K562 treated with DMSO at 1 percent for 12 hours (cell line): ENCODE measurements around the gene GPNMB. TPM values are rescaled to one million over a fixed set of nuclear protein-coding genes. Genes with fewer than 3 reads are reported as not detected.

Source experiments
- total RNA-seq: library from RNA; unstranded; fragments of 300-600 nt; gene quantifications from 2 replicates; pipeline ENCODE4 v1.2.3, GENCODE V29; 2022; ENCODE audit not compliant: insufficient read depth

The GPNMB gene
- 0.43 TPM in 1 of 2 replicates, not detected in the other for total RNA-seq

DNA sequence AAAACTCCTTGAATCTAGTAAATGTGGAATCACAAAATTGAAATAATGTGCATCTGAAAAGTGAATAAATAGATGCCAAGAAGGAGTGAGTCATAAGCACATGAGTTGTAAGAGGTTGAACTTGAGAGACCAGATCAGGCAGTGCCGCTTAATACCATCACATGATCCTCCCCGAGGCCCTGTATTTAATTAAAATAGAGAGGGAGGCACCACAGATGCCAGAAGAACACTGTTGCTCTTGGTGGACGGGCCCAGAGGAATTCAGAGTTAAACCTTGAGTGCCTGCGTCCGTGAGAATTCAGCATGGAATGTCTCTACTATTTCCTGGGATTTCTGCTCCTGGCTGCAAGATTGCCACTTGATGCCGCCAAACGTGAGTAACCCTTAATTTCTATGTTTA lies at the start of gene GPNMB:
Gene GPNMB (plus strand): TSS at position 221 of the 400 bp plus-strand sequence. CDS start 83 bp downstream, at position 304.

DNA sequence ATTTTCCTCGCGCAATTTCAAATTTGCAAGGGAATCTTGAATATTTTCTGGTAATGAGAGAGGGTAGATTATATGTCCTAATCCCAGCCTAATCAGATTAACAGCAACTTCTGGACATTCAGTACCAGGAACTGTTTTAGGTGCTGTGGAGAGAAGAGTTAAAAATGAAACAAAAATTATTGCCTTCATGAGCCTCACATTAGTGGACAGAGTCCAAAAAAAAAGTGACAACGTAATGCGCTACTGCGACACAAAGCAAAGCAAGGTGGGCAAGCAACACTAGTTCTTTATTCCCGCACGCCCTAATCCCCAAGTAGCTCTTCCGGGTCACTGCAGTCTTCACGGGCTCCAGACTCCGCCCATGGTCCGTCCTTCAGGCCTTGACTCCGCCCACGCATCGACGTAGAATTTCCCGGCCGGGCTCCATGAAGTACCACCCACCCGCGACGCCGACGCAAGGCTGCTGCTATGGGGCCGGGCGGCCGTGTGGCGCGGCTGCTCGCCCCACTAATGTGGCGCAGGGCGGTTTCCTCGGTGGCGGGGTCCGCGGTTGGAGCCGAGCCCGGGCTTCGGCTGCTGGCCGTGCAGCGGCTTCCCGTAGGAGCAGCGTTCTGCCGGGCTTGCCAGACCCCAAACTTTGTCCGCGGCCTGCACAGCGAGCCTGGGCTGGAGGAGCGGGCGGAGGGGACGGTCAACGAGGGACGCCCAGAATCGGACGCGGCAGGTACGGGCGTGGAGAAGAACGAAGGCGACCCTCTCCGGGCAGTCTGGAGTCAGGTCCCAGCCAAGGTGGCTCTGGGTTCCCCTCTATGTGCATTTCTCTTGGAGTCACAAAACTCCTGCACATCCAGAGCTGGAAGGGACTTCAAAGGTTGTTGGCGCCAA lies 52.6 kb downstream of the GPNMB start, which contains the start of gene MALSU1:
Gene MALSU1 (plus strand): TSS at position 455 of the 885 bp plus-strand sequence. CDS start 14 bp downstream, at position 469.

Other genes starting within 250 kb of the GPNMB start
- gene HYCC1, start 232.6 kb upstream of the GPNMB start, total RNA-seq = 8.9 and 31.4 TPM in 2 replicates
- gene KLHL7, start 141.0 kb upstream of the GPNMB start, total RNA-seq = 25.1 and 27.0 TPM in 2 replicates
- gene NUP42, start 64.7 kb upstream of the GPNMB start, total RNA-seq = 24.2 and 54.3 TPM in 2 replicates
- 68.4 and 79.6 TPM in 2 replicates for gene MALSU1, start 52.6 kb downstream of the GPNMB start, total RNA-seq
- gene IGF2BP3, start 223.7 kb downstream of the GPNMB start, total RNA-seq = 5.4 and 30.9 TPM in 2 replicates